ENCODE results near the gene APBB2. TPM values are rescaled to one million over a fixed set of nuclear protein-coding genes. Genes with fewer than 3 reads are reported as not detected.

Gene APBB2
- total RNA-seq, 2 experiments from 2014 or later = 0.22 TPM; not detected in 1

DNA sequence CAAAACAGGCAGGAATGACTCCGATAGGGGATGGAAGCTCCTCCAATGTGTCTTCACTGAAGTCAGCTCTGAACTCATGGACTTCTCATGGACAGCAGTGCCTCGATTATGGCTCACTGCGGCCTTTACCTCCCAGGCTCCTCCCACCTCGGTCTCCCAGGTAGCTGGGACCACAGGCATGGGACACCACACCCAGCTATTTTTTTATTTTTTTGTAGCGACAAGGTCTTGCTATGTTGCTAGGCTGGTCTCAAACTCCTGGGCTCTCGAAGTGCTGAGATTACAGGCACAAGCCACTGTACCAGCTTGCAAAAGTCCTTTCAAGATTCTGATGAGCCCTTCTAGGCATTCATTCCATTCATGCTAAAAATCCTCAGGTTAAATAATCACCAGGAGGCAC lies 283.1 kb downstream of the APBB2 start:
- Mint-ChIP-seq H3K4me3 (no peak overlapping the region), H3K4me1 (ENCODE audit: low read depth) (no peaks in the 10 kb centered on the region), H3K36me3 (ENCODE audit: low read depth) (no peaks in the 10 kb centered on the region), H3K27ac (no peak overlapping the region), H3K9me3 (no peaks in the 10 kb centered on the region), H3K27me3 (peaks cover 21% of the 10 kb centered on the region)
- ChIA-PET POLR2A (no interaction called here), CTCF (no interaction called here)
- Histone ChIP-seq H3K4me3 (ENCODE audit: low read length) (no peak overlapping the region), H3K27me3 (ENCODE audit: control insufficient read depth in 1 of 2, insufficient read depth in 2 of 2, low read length in 2 of 2) (peaks cover 0 to 2% of the 10 kb centered on the region in 2 experiments), H3K4me1 (ENCODE audit: insufficient read depth, low read length) (no peaks in the 10 kb centered on the region), H3K9me3 (ENCODE audit: control insufficient read depth in 1 of 2, insufficient read depth in 1 of 2, low read length in 2 of 2) (peaks cover 0 to 3% of the 10 kb centered on the region in 2 experiments), H3K27ac (ENCODE audit: low read depth in 1 of 2, low read length in 2 of 2) (no peak overlapping the region), H3K36me3 (ENCODE audit: insufficient read depth, low read length) (no peaks in the 10 kb centered on the region)
- TF ChIP-seq, protein P1, sequence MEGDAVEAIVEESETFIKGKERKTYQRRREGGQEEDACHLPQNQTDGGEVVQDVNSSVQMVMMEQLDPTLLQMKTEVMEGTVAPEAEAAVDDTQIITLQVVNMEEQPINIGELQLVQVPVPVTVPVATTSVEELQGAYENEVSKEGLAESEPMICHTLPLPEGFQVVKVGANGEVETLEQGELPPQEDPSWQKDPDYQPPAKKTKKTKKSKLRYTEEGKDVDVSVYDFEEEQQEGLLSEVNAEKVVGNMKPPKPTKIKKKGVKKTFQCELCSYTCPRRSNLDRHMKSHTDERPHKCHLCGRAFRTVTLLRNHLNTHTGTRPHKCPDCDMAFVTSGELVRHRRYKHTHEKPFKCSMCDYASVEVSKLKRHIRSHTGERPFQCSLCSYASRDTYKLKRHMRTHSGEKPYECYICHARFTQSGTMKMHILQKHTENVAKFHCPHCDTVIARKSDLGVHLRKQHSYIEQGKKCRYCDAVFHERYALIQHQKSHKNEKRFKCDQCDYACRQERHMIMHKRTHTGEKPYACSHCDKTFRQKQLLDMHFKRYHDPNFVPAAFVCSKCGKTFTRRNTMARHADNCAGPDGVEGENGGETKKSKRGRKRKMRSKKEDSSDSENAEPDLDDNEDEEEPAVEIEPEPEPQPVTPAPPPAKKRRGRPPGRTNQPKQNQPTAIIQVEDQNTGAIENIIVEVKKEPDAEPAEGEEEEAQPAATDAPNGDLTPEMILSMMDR (IDR thresholded peaks at IDR 0.05) = no peak
- ATAC-seq (ENCODE audit: poor library complexity) (no peak), DNase-seq (no peak)
- intact Hi-C loops (cut with DNase I, micrococcal nuclease) = no loop called here

DNA sequence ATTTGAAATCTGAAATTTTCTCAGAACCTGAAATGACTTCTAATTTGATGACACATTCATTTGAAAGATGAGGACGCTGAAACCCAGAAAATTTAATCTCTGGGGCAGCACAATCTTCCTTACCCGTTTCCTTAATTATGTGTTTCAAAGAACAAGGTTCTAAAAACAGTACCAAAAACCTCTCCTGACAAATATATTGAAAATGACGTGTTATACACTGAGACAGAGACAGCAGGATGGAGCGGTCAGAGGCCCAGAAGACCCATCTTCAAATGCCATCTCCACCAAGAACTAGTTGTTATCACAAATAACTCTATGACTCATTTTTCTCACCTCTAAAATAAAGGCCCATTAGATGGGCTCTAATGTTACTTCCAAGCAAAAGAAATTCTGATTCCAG lies 287.3 kb downstream of the APBB2 start:
- ChIA-PET POLR2A (no interaction called here), CTCF (no interaction called here)
- Mint-ChIP-seq H3K4me1 (ENCODE audit: low read depth) (no peaks in the 10 kb centered on the region), H3K36me3 (ENCODE audit: low read depth) (no peaks in the 10 kb centered on the region), H3K9me3 (no peaks in the 10 kb centered on the region), H3K27ac (no peak overlapping the region), H3K4me3 (no peak overlapping the region), H3K27me3 (peaks cover 29% of the 10 kb centered on the region)
- H3K9me3 ChIP-seq (ENCODE audit: control insufficient read depth in 1 of 2, insufficient read depth in 1 of 2, low read length in 2 of 2) = no peaks in the 10 kb centered on the region
- ATAC-seq (ENCODE audit: poor library complexity) (no peak), DNase-seq (no peak)
- H3K27me3 ChIP-seq (ENCODE audit: control insufficient read depth in 1 of 2, insufficient read depth in 2 of 2, low read length in 2 of 2) = peaks cover 0 to 2% of the 10 kb centered on the region in 2 experiments
- H3K4me3 ChIP-seq (ENCODE audit: low read length) = no peak overlapping the region
- no peaks in the 10 kb centered on the region for H3K36me3 ChIP-seq (ENCODE audit: insufficient read depth, low read length)
- TF ChIP-seq, protein P1 (IDR thresholded peaks at IDR 0.05) = no peak
- no peak overlapping the region for H3K27ac ChIP-seq (ENCODE audit: low read depth in 1 of 2, low read length in 2 of 2)
- intact Hi-C loops (cut with DNase I, micrococcal nuclease) = loop anchor here (5.0 kb wide), 2 partner anchors 285 to 290 kb away; partner anchors contain the start of gene APBB2 (in 1 of the 2)
- no peaks in the 10 kb centered on the region for H3K4me1 ChIP-seq (ENCODE audit: insufficient read depth, low read length)

DNA sequence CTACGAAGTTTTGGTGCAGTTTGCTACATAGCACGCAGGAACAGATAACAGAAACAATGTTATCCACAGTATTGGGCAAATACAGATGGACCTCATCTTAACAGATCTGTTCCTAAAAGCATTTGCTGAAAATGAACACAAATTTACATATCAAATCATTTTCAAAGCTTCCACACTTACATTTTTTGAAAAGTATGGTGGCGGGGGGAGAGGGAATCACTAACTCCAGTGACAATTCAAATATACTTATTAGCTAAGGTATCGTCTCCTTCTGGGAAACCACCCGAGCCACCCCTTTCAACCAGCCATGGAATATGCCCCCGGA lies 289.6 kb downstream of the APBB2 start:
- H3K36me3 ChIP-seq (ENCODE audit: insufficient read depth, low read length) = no peaks in the 10 kb centered on the region
- Mint-ChIP-seq H3K27me3 (peaks cover 29% of the 10 kb centered on the region), H3K27ac (no peak overlapping the region), H3K36me3 (ENCODE audit: low read depth) (no peaks in the 10 kb centered on the region), H3K4me3 (no peak overlapping the region), H3K9me3 (no peaks in the 10 kb centered on the region), H3K4me1 (ENCODE audit: low read depth) (no peaks in the 10 kb centered on the region)
- TF ChIP-seq, protein P1 (IDR thresholded peaks at IDR 0.05) = peak; percentile 6
- ChIA-PET POLR2A (no interaction called here), CTCF (interaction anchor here (0.6 to 1.4 kb wide), 3 partner anchors 14 to 318 kb away, joined by 4 read pairs; no protein-coding TSS in a partner anchor)
- ATAC-seq (ENCODE audit: poor library complexity) (no peak), DNase-seq (no peak)
- H3K4me1 ChIP-seq (ENCODE audit: insufficient read depth, low read length) = no peaks in the 10 kb centered on the region
- intact Hi-C loops (cut with DNase I, micrococcal nuclease) = loop anchor here (5.0 kb wide), 2 partner anchors 288 to 293 kb away; partner anchors contain the start of gene APBB2 (in 1 of the 2)
- H3K4me3 ChIP-seq (ENCODE audit: low read length) = no peak overlapping the region
- no peak overlapping the region for H3K27ac ChIP-seq (ENCODE audit: low read depth in 1 of 2, low read length in 2 of 2)
- H3K27me3 ChIP-seq (ENCODE audit: control insufficient read depth in 1 of 2, insufficient read depth in 2 of 2, low read length in 2 of 2) = no peaks in the 10 kb centered on the region
- H3K9me3 ChIP-seq (ENCODE audit: control insufficient read depth in 1 of 2, insufficient read depth in 1 of 2, low read length in 2 of 2) = no peaks in the 10 kb centered on the region
